PC-9 (cell line): ENCODE measurements around the gene TUBA1A. TPM values are rescaled to one million over a fixed set of nuclear protein-coding genes. Genes with fewer than 3 reads are reported as not detected.

ENCODE experiments used
- BruUV-seq: library from RNA; stranded (reverse); fragments of 400-500 nt; replicated peaks from 2 replicates; lab custom pipeline; 2021; lab: Mats Ljungman, UMichigan
- CTCF ChIA-PET: fragments of 300-600 bp; sonication (Branson Sonifier 250); formaldehyde crosslinking; loops from one replicate; lab custom pipeline; 2022; ENCODE audit warnings: antibody characterized with exemption; lab: Charles Lee
- POLR2A ChIA-PET: fragments of 300-600 bp; sonication (Branson Sonifier 250); formaldehyde crosslinking; loops from one replicate; lab custom pipeline; 2022; ENCODE audit warnings: antibody characterized with exemption; ENCODE audit not compliant: unreplicated experiment; lab: Charles Lee
- DNase-seq, 2 experiments: peaks; one replicate each; pipeline versions ENCODE4 v3.0.0 to v3.0.0-alpha.2; 2015 to 2022; ENCODE audit warnings: mixed read lengths in 1 of 2
- H2AFZ ChIP-seq: fragments of 200-600 bp; sonication (generic); 2 replicates; pipeline ENCODE4 v1.8.1; 2017; ENCODE audit warnings: antibody characterized with exemption
- H3F3A ChIP-seq: fragments of 200-600 bp; sonication (generic); 2 replicates; pipeline ENCODE4 v1.8.1; 2017; ENCODE audit warnings: antibody characterized with exemption, mild to moderate bottlenecking, low read depth; ENCODE audit not compliant: insufficient read depth
- H3K27ac ChIP-seq: fragments of 200-600 bp; sonication (generic); 2 replicates; pipeline ENCODE4 v1.6.1; 2016; ENCODE audit warnings: mixed run types
- H3K27me3 ChIP-seq: fragments of 200-600 bp; sonication (generic); 2 replicates; pipeline ENCODE4 v1.6.1; 2016; ENCODE audit warnings: low read depth, mixed run types; ENCODE audit not compliant: insufficient read depth
- H3K36me3 ChIP-seq: fragments of 200-600 bp; sonication (generic); 2 replicates; pipeline ENCODE4 v1.6.1; 2016; ENCODE audit warnings: low read depth, mixed run types
- H3K4me1 ChIP-seq: fragments of 200-600 bp; sonication (generic); replicated peaks from 2 replicates; pipeline ENCODE4 v1.6.1; 2016; ENCODE audit warnings: mixed run types; ENCODE audit not compliant: insufficient read depth
- H3K4me2 ChIP-seq: fragments of 200-600 bp; sonication (generic); 2 replicates; pipeline ENCODE4 v1.6.1; 2017; ENCODE audit warnings: mixed run types
- H3K4me3 ChIP-seq: fragments of 200-600 bp; sonication (generic); 2 replicates; pipeline ENCODE4 v1.6.1; 2016; ENCODE audit warnings: mixed run types
- H3K79me2 ChIP-seq: fragments of 200-600 bp; sonication (generic); 2 replicates; pipeline ENCODE4 v1.6.1; 2017; ENCODE audit warnings: low read depth, mixed run types
- H3K9me2 ChIP-seq: fragments of 200-600 bp; sonication (generic); 2 replicates; pipeline ENCODE4 v1.8.1; 2017; ENCODE audit warnings: mild to moderate bottlenecking; ENCODE audit not compliant: insufficient read depth
- H3K9me3 ChIP-seq: fragments of 200-600 bp; sonication (generic); 2 replicates; pipeline ENCODE4 v1.8.1; 2016; ENCODE audit warnings: low read depth; ENCODE audit not compliant: insufficient read depth
- H4K20me1 ChIP-seq: fragments of 200-600 bp; sonication (generic); 2 replicates; pipeline ENCODE4 v1.8.1; 2017; ENCODE audit not compliant: insufficient read depth
- EZH2 ChIP-seq: fragments of 200-600 bp; sonication (generic); IDR thresholded peaks from 2 replicates; pipeline ENCODE4 v1.8.0; 2017; ENCODE audit warnings: antibody characterized with exemption, low read depth
- intact Hi-C: fragments of 100-400 bp; cut with micrococcal nuclease; formaldehyde crosslinking; loops from one replicate; pipeline ENCODE4 v1.10.0; 2022; ENCODE audit not compliant: unreplicated experiment
- total RNA-seq: library from RNA; stranded (reverse); gene quantifications from 2 replicates; pipeline ENCODE4 v1.2.3, GENCODE V29; 2021
- TF ChIP-seq, protein P1 (sequence below): fragments of 200-600 bp; sonication (generic); conservative IDR thresholded peaks from 2 replicates; pipeline ENCODE4 v1.6.1; 2017; ENCODE audit warnings: mixed run types, antibody characterized with exemption, mild to moderate bottlenecking, moderate library complexity

The TUBA1A gene
- total RNA-seq, 1 experiment from 2014 or later, result 14.2 TPM

GRCh38 chr12:49225576-49226166 is 36.8 kb upstream of the TUBA1A start:
- intact Hi-C loops, result no loop called here
- DNase-seq, result peak; percentile 31 to 39
- no peak overlapping the region for H3K4me3 ChIP-seq
- no peak overlapping the region for H2AFZ ChIP-seq
- H3K4me1 ChIP-seq, result peaks cover 9% of the 10 kb centered on the region
- no peaks in the 10 kb centered on the region for H3K36me3 ChIP-seq
- H3K27ac ChIP-seq, result no peak overlapping the region
- BruUV-seq, result no TSS peak
- no peaks in the 10 kb centered on the region for H4K20me1 ChIP-seq
- no peaks in the 10 kb centered on the region for H3K27me3 ChIP-seq
- no peaks in the 10 kb centered on the region for H3K9me3 ChIP-seq
- H3F3A ChIP-seq, result 0 out of 2 replicates have a peak, but pooled peaks cover 3% of the 10 kb centered on the region
- no peaks in the 10 kb centered on the region for H3K79me2 ChIP-seq
- TF ChIP-seq EZH2, result no peak
- TF ChIP-seq, protein P1, sequence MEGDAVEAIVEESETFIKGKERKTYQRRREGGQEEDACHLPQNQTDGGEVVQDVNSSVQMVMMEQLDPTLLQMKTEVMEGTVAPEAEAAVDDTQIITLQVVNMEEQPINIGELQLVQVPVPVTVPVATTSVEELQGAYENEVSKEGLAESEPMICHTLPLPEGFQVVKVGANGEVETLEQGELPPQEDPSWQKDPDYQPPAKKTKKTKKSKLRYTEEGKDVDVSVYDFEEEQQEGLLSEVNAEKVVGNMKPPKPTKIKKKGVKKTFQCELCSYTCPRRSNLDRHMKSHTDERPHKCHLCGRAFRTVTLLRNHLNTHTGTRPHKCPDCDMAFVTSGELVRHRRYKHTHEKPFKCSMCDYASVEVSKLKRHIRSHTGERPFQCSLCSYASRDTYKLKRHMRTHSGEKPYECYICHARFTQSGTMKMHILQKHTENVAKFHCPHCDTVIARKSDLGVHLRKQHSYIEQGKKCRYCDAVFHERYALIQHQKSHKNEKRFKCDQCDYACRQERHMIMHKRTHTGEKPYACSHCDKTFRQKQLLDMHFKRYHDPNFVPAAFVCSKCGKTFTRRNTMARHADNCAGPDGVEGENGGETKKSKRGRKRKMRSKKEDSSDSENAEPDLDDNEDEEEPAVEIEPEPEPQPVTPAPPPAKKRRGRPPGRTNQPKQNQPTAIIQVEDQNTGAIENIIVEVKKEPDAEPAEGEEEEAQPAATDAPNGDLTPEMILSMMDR, result no peak
- POLR2A ChIA-PET, result interaction anchor here (0.6 kb wide), 1 partner anchor 55 kb away, joined by 4 read pairs; no protein-coding TSS in a partner anchor
- no peaks in the 10 kb centered on the region for H3K9me2 ChIP-seq
- CTCF ChIA-PET, result interaction anchor here (0.6 to 1.1 kb wide), 2 partner anchors 86 to 211 kb away, joined by 3 read pairs; no protein-coding TSS in a partner anchor
- H3K4me2 ChIP-seq, result no peak overlapping the region

DNA sequence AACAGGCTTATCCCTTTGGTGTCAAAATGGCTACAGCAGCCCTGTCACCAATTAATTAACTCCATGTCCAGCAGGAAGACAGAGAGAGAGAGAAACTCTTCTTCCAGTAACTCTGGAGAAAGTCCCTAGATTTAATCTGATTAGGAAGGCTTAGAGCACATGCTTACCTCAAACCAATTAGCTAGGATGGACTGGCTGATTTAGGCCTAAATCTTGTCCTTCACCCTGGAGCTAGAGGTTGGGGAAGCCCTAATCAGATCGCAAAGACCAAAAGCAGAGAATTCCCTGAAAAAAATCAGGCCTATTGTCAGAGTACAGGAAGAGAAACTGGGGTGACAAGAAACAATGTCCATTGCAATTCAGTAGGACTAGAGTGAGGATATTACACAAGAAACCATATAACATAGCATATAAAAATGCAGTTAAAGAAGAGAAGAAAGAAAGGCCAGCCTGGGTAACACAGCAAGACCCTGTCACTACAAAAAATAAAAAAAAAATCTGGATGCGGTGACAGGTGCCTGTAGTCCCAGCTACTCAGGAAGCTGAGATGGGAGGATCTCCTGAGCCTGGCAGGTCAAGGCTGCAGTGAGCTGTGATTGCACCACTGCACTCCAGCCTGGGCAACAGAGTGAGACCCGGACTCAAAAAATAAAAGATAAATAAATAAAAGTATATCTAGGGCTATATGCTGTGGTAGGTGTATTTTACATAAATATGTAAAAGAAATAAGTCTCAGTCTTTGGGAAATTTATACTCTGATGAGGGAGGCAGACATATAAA is 34.9 kb upstream of the TUBA1A start:
- H3K27ac ChIP-seq, result no peak overlapping the region
- TF ChIP-seq, protein P1, result no peak
- no peak for TF ChIP-seq EZH2
- H3K27me3 ChIP-seq, result no peaks in the 10 kb centered on the region
- H3K9me3 ChIP-seq, result no peaks in the 10 kb centered on the region
- no peaks in the 10 kb centered on the region for H3K9me2 ChIP-seq
- no peaks in the 10 kb centered on the region for H3K79me2 ChIP-seq
- no peak overlapping the region for H3K4me2 ChIP-seq
- ChIA-PET CTCF (no interaction called here), POLR2A (interaction anchor here (0.7 kb wide), 2 partner anchors 93 to 1349 kb away, joined by 5 to 9 read pairs; no protein-coding TSS in a partner anchor)
- peaks cover 9% of the 10 kb centered on the region for H3K4me1 ChIP-seq
- no peak overlapping the region for H2AFZ ChIP-seq
- 0 out of 2 replicates have a peak, but pooled peaks cover 3% of the 10 kb centered on the region for H3F3A ChIP-seq
- no peaks in the 10 kb centered on the region for H4K20me1 ChIP-seq
- DNase-seq, result no peak
- intact Hi-C loops, result loop anchor here (2.0 kb wide), 1 partner anchor 21 kb away; no protein-coding TSS in a partner anchor
- no peaks in the 10 kb centered on the region for H3K36me3 ChIP-seq
- no TSS peak for BruUV-seq
- H3K4me3 ChIP-seq, result no peak overlapping the region

DNA sequence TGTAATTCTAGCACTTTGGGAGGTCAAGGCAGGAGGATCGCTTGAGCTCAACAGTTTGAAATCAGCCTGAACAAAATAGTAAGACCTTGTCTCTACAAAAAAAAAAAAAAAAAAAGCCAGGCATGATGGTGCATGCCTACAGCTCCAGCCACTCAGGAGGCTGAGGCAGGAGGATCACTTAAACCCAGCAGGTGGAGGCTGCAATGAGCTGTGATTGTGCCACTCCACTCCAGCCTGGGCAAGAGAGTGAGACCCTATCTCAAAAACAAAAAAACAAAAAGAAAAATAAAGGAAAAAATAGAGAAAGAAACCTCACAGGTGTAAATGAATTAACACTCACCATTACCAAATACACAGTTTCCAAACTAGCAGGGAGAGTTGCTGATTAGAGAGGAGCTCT is 34.2 kb upstream of the TUBA1A start:
- H3K36me3 ChIP-seq, result no peaks in the 10 kb centered on the region
- H3K27ac ChIP-seq, result peak overlapping the region; percentile 3; the same call in 1 of the 2 replicates
- DNase-seq, result no peak
- CTCF ChIA-PET, result interaction anchor here (0.6 to 1.1 kb wide), 4 partner anchors 76 to 125 kb away, joined by 3 to 6 read pairs (median 3); partner anchors contain the start of gene LMBR1L
- H3F3A ChIP-seq, result 0 out of 2 replicates have a peak, but pooled peaks cover 3% of the 10 kb centered on the region
- no peaks in the 10 kb centered on the region for H3K9me2 ChIP-seq
- TF ChIP-seq, protein P1, result no peak
- no peak for TF ChIP-seq EZH2
- H3K4me2 ChIP-seq, result peak overlapping the region; percentile 43
- POLR2A ChIA-PET, result interaction anchor here (0.7 to 0.9 kb wide), 5 partner anchors 41 to 1348 kb away, joined by 3 to 22 read pairs (median 5); no protein-coding TSS in a partner anchor
- intact Hi-C loops, result loop anchor here (2.0 kb wide), 1 partner anchor 20 kb away; no protein-coding TSS in a partner anchor
- H3K4me1 ChIP-seq, result peaks cover 9% of the 10 kb centered on the region
- no peak overlapping the region for H3K4me3 ChIP-seq
- no peaks in the 10 kb centered on the region for H3K79me2 ChIP-seq
- BruUV-seq, result no TSS peak
- no peaks in the 10 kb centered on the region for H3K9me3 ChIP-seq
- no peaks in the 10 kb centered on the region for H4K20me1 ChIP-seq
- H2AFZ ChIP-seq, result no peak overlapping the region
- H3K27me3 ChIP-seq, result no peaks in the 10 kb centered on the region
